ENCODE data around the gene CDH23. TPM values are rescaled to one million over a fixed set of nuclear protein-coding genes. Genes with fewer than 3 reads are reported as not detected.

CDH23 gene
- total and polyA plus RNA-seq, 2 donors (not counting 1 experiment from before 2014, with no cell fraction given), result 0.37 to 0.89 TPM

- peaks cover 0 to 7% (median 0%) of the 10 kb centered on the region in 3 donors for H3K9me3 ChIP-seq (ENCODE audit: control extremely low read depth in 1 of 3, control insufficient read depth in 2 of 3, insufficient read depth in 1 of 3, low read length in 2 of 3)
- Mint-ChIP-seq H3K9me3 (ENCODE audit: insufficient read depth) (no peaks in the 10 kb centered on the region), H3K27me3 (no peaks in the 10 kb centered on the region), H3K27ac (peak overlapping the region; percentile 92), H3K4me3 (peak overlapping the region; percentile 83), H3K4me1 (peaks cover 55% of the 10 kb centered on the region)
- peak overlapping the region; percentile 81 for H3K4me2 ChIP-seq (replicated peaks; ENCODE audit: low read depth, low read length, poor library complexity, severe bottlenecking)
- no peaks in the 10 kb centered on the region for H4K20me1 ChIP-seq (ENCODE audit: control insufficient read depth, insufficient read depth, low read length, poor library complexity, severe bottlenecking)
- ChIA-PET CTCF (interaction anchor here (1.0 to 6.1 kb wide), 16 partner anchors 11 to 151 kb away, joined by 3 to 36 read pairs (median 5); partner anchors contain the start of gene VSIR), POLR2A (interaction anchor here (0.6 to 3.0 kb wide), 9 partner anchors 17 to 127 kb away, joined by 3 to 15 read pairs (median 4); partner anchors contain the start of gene VSIR)
- H3K36me3 ChIP-seq (replicated peaks in 1 of 2; ENCODE audit: control extremely low read depth in 1 of 2, control insufficient read depth in 1 of 2, extremely low read depth in 1 of 2, insufficient read depth in 2 of 2, low read length in 1 of 2), result no peaks in the 10 kb centered on the region
- peak overlapping the region in 4 of 5 experiments; percentile 2 to 36 (median 18) for H3K4me3 ChIP-seq (ENCODE audit: control extremely low read depth in 1 of 5, extremely low read depth in 1 of 5, insufficient read depth in 1 of 5, low read depth in 2 of 5, low read length in 4 of 5)
- peaks cover 40 to 69% of the 10 kb centered on the region in 2 donors for H3K4me1 ChIP-seq (ENCODE audit: control insufficient read depth in 2 of 2, insufficient read depth in 2 of 2, low read length in 2 of 2)
- ATAC-seq (ENCODE audit: low read depth) (peak; percentile 67), DNase-seq (peak; percentile 74)
- no peaks in the 10 kb centered on the region for H3K79me2 ChIP-seq (ENCODE audit: control insufficient read depth, insufficient read depth, low read length)
- no peak for TF ChIP-seq EZH2 (IDR thresholded peaks at IDR 0.05; ENCODE audit: borderline replicate concordance, insufficient read depth, low read depth, low read length, poor library complexity, severe bottlenecking)
- TF ChIP-seq, protein P1, sequence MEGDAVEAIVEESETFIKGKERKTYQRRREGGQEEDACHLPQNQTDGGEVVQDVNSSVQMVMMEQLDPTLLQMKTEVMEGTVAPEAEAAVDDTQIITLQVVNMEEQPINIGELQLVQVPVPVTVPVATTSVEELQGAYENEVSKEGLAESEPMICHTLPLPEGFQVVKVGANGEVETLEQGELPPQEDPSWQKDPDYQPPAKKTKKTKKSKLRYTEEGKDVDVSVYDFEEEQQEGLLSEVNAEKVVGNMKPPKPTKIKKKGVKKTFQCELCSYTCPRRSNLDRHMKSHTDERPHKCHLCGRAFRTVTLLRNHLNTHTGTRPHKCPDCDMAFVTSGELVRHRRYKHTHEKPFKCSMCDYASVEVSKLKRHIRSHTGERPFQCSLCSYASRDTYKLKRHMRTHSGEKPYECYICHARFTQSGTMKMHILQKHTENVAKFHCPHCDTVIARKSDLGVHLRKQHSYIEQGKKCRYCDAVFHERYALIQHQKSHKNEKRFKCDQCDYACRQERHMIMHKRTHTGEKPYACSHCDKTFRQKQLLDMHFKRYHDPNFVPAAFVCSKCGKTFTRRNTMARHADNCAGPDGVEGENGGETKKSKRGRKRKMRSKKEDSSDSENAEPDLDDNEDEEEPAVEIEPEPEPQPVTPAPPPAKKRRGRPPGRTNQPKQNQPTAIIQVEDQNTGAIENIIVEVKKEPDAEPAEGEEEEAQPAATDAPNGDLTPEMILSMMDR (IDR thresholded peaks at IDR 0.05), result no peak
- no peaks in the 10 kb centered on the region for H3K27me3 ChIP-seq (replicated peaks in 1 of 4; ENCODE audit: control extremely low read depth in 1 of 4, control insufficient read depth in 3 of 4, insufficient read depth in 4 of 4, low read length in 3 of 4)
- peak overlapping the region; percentile 30 for H3K9ac ChIP-seq (ENCODE audit: low read length)
- WGBS (ENCODE audit: insufficient coverage), result 22% methylated on average over 5 of the region's 8 CpGs
- intact Hi-C loops (cut with micrococcal nuclease), result loop anchor here (1.0 kb wide), 3 partner anchors 7 to 41 kb away; no protein-coding TSS in a partner anchor
- peak overlapping the region; percentile 47 for H2AFZ ChIP-seq (ENCODE audit: insufficient read depth, low read depth, low read length, poor library complexity, severe bottlenecking)
- H3K27ac ChIP-seq (ENCODE audit: low read length in 2 of 2), result peak overlapping the region; percentile 75 to 78
These were observed 331.3 kb downstream of the CDH23 start for GRCh38 chr10:71727738-71728737.
